HEK293 (cell line): ENCODE data around the gene MIA2.

Source experiments
- CTCF ChIA-PET: fragments of 350-600 bp; formaldehyde crosslinking; extraction: SDS; loops from one replicate; lab custom pipeline; 2021; ENCODE audit warnings: antibody characterized with exemption; lab: Yijun Ruan, JAX
- POLR2A ChIA-PET: fragments of 300-600 bp; formaldehyde crosslinking; extraction: SDS; loops from one replicate; lab custom pipeline; 2020; ENCODE audit warnings: antibody characterized with exemption, inconsistent platforms; lab: Yijun Ruan, JAX
- H3K27ac ChIP-seq: fragments of 200-500 bp; sonication (Bioruptor generic); 2 replicates; pipeline ENCODE4 v1.5.1; 2014; ENCODE audit warnings: low read depth, low read length, control low read depth, inconsistent platforms; ENCODE audit errors: extremely low read depth
- H3K36me3 ChIP-seq, 2 experiments: fragments of 200-500 bp in 1 of 2; sonication (Bioruptor generic) in 1 of 2; 1 replicate in 1 of 2; 2 replicates in 1 of 2; pipeline ENCODE4 v1.5.1; 2014 to 2017; ENCODE audit warnings: inconsistent platforms in 2 of 2, low read length in 2 of 2; ENCODE audit not compliant: control insufficient read depth in 2 of 2, insufficient read depth in 1 of 2
- H3K4me1 ChIP-seq: fragments of 200-500 bp; sonication (Bioruptor generic); 2 replicates; pipeline ENCODE4 v1.5.1; 2014; ENCODE audit warnings: mild to moderate bottlenecking, low read length, inconsistent platforms; ENCODE audit not compliant: control insufficient read depth, insufficient read depth
- H3K4me3 ChIP-seq: 2 replicates; pipeline ENCODE4 v1.5.1; 2011; ENCODE audit warnings: low read depth, mild to moderate bottlenecking, control low read depth, low read length, moderate library complexity
- H3K9me3 ChIP-seq: fragments of 200-500 bp; sonication (Bioruptor generic); 2 replicates; pipeline ENCODE4 v1.5.1; 2014; ENCODE audit warnings: low read depth, low read length, inconsistent platforms; ENCODE audit not compliant: control insufficient read depth, insufficient read depth
- KLF10 ChIP-seq: fragments of 450-650 bp; IDR thresholded peaks from 2 replicates; pipeline ENCODE4 v1.5.1; 2018; ENCODE audit warnings: missing biosample characterization, mild to moderate bottlenecking, missing genetic modification characterization
- SP7 ChIP-seq: fragments of 450-650 bp; formaldehyde crosslinking; IDR thresholded peaks from 2 replicates; pipeline ENCODE4 v1.5.1; 2016; ENCODE audit warnings: missing biosample characterization, missing genetic modification characterization
- ZFP37 ChIP-seq: fragments of 450-650 bp; formaldehyde crosslinking; IDR thresholded peaks from 2 replicates; pipeline ENCODE4 v1.5.1; 2016; ENCODE audit warnings: missing biosample characterization, missing genetic modification characterization
- ZNF132 ChIP-seq: fragments of 450-650 bp; formaldehyde crosslinking; IDR thresholded peaks from 2 replicates; pipeline ENCODE4 v1.5.1; 2017; ENCODE audit warnings: missing biosample characterization, missing genetic modification characterization, borderline replicate concordance
- ZNF146 ChIP-seq: fragments of 450-650 bp; formaldehyde crosslinking; IDR thresholded peaks from 2 replicates; pipeline ENCODE4 v1.5.1; 2016; ENCODE audit warnings: missing biosample characterization, missing genetic modification characterization
- ZNF184 ChIP-seq: fragments of 450-650 bp; IDR thresholded peaks from 2 replicates; pipeline ENCODE4 v1.5.1; 2018; ENCODE audit warnings: missing biosample characterization, mild to moderate bottlenecking, missing genetic modification characterization
- ZNF324 ChIP-seq: fragments of 450-650 bp; formaldehyde crosslinking; IDR thresholded peaks from 2 replicates; pipeline ENCODE4 v1.5.1; 2016; ENCODE audit warnings: missing biosample characterization, missing genetic modification characterization
- ZNF341 ChIP-seq: fragments of 450-650 bp; formaldehyde crosslinking; IDR thresholded peaks from 2 replicates; pipeline ENCODE4; 2016; ENCODE audit warnings: low read depth, missing biosample characterization, missing genetic modification characterization
- ZNF433 ChIP-seq: fragments of 450-650 bp; formaldehyde crosslinking; IDR thresholded peaks from 2 replicates; pipeline ENCODE4 v1.5.1; 2016; ENCODE audit warnings: missing biosample characterization, missing genetic modification characterization, low read depth
- ZNF548 ChIP-seq: fragments of 450-650 bp; formaldehyde crosslinking; IDR thresholded peaks from 2 replicates; pipeline ENCODE4 v1.5.1; 2016; ENCODE audit warnings: missing biosample characterization, missing genetic modification characterization
- ZNF629 ChIP-seq: fragments of 450-650 bp; formaldehyde crosslinking; IDR thresholded peaks from 2 replicates; pipeline ENCODE4 v1.5.1; 2017; ENCODE audit warnings: missing biosample characterization, missing genetic modification characterization
- ZNF76 ChIP-seq: fragments of 450-650 bp; formaldehyde crosslinking; IDR thresholded peaks from 2 replicates; pipeline ENCODE4; 2016; ENCODE audit warnings: low read depth, missing biosample characterization, missing genetic modification characterization, borderline replicate concordance
- ZNF776 ChIP-seq: fragments of 450-650 bp; formaldehyde crosslinking; IDR thresholded peaks from 2 replicates; pipeline ENCODE4 v1.5.0; 2017; ENCODE audit warnings: missing biosample characterization, missing genetic modification characterization, borderline replicate concordance
- TF ChIP-seq, protein P1 (sequence below): fragments of 450-650 bp; formaldehyde crosslinking; IDR thresholded peaks from 2 replicates; pipeline ENCODE4 v1.5.1; 2016; ENCODE audit warnings: missing biosample characterization, missing genetic modification characterization
- TF ChIP-seq, protein P2 (sequence below): fragments of 450-650 bp; formaldehyde crosslinking; IDR thresholded peaks from 2 replicates; pipeline ENCODE4 v1.5.1; 2017; ENCODE audit warnings: missing biosample characterization, mild to moderate bottlenecking, missing genetic modification characterization, moderate library complexity
- TF ChIP-seq, protein P3 (sequence below): fragments of 450-650 bp; formaldehyde crosslinking; IDR thresholded peaks from 2 replicates; pipeline ENCODE4 v1.5.1; 2017; ENCODE audit warnings: missing biosample characterization, missing genetic modification characterization
- TF ChIP-seq, protein P4 (sequence below): fragments of 450-650 bp; formaldehyde crosslinking; conservative IDR thresholded peaks from 2 replicates; pipeline ENCODE4 v1.5.1; 2016; ENCODE audit warnings: low read depth, missing biosample characterization, missing genetic modification characterization
- TF ChIP-seq, protein P5 (sequence below): fragments of 450-650 bp; formaldehyde crosslinking; IDR thresholded peaks from 2 replicates; pipeline ENCODE4 v1.5.1; 2016; ENCODE audit warnings: missing biosample characterization, missing genetic modification characterization, borderline replicate concordance
- TF ChIP-seq, protein P6 (sequence below): fragments of 450-650 bp; formaldehyde crosslinking; IDR thresholded peaks from 2 replicates; pipeline ENCODE4 v1.5.1; 2016; ENCODE audit warnings: missing biosample characterization, missing genetic modification characterization
- TF ChIP-seq, protein P7 (sequence below): fragments of 450-650 bp; formaldehyde crosslinking; IDR thresholded peaks from 2 replicates; pipeline ENCODE4 v1.5.1; 2016; ENCODE audit warnings: missing biosample characterization, missing genetic modification characterization, low read depth

MIA2 gene

DNA sequence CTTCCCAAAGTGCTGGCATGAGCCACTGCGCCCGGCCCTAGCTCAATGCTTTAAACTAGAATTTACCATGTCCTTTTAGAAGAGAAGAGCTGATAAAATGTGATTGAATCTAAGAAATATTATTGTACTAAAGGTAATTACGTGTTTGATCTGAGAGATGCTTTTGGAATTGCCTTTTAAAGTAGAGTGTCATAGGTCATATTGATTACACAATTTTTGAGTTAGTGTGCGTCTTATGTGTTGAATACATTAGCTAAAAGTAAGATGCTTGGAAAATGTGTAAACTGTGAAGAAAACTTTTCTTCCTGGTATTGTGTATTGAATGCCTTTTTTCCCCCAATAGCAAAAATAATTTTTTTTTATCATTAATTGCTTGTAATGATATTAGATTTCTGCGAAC is 41.7 kb downstream of the MIA2 start:
- Histone ChIP-seq H3K9me3 (no peaks in the 10 kb centered on the region), H3K36me3 (peaks cover 0 to 5% of the 10 kb centered on the region in 2 experiments; a peak in 1 of 3 replicates), H3K27ac (no peak overlapping the region)
- CTCF ChIA-PET = no interaction called here
- TF ChIP-seq, protein P1, sequence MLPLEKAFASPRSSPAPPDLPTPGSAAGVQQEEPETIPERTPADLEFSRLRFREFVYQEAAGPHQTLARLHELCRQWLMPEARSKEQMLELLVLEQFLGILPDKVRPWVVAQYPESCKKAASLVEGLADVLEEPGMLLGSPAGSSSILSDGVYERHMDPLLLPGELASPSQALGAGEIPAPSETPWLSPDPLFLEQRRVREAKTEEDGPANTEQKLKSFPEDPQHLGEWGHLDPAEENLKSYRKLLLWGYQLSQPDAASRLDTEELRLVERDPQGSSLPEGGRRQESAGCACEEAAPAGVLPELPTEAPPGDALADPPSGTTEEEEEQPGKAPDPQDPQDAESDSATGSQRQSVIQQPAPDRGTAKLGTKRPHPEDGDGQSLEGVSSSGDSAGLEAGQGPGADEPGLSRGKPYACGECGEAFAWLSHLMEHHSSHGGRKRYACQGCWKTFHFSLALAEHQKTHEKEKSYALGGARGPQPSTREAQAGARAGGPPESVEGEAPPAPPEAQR = no peak
- TF ChIP-seq, protein P2, sequence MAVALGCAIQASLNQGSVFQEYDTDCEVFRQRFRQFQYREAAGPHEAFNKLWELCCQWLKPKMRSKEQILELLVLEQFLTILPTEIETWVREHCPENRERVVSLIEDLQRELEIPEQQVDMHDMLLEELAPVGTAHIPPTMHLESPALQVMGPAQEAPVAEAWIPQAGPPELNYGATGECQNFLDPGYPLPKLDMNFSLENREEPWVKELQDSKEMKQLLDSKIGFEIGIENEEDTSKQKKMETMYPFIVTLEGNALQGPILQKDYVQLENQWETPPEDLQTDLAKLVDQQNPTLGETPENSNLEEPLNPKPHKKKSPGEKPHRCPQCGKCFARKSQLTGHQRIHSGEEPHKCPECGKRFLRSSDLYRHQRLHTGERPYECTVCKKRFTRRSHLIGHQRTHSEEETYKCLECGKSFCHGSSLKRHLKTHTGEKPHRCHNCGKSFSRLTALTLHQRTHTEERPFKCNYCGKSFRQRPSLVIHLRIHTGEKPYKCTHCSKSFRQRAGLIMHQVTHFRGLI (tag by site-specific recombination) = no peak
- TF ChIP-seq ZNF132 (no peak), ZNF433 (no peak), ZNF146 (tag by site-specific recombination) (no peak)
- TF ChIP-seq, protein P3, sequence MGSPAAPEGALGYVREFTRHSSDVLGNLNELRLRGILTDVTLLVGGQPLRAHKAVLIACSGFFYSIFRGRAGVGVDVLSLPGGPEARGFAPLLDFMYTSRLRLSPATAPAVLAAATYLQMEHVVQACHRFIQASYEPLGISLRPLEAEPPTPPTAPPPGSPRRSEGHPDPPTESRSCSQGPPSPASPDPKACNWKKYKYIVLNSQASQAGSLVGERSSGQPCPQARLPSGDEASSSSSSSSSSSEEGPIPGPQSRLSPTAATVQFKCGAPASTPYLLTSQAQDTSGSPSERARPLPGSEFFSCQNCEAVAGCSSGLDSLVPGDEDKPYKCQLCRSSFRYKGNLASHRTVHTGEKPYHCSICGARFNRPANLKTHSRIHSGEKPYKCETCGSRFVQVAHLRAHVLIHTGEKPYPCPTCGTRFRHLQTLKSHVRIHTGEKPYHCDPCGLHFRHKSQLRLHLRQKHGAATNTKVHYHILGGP (tag by site-specific recombination) = no peak
- TF ChIP-seq, protein P4, sequence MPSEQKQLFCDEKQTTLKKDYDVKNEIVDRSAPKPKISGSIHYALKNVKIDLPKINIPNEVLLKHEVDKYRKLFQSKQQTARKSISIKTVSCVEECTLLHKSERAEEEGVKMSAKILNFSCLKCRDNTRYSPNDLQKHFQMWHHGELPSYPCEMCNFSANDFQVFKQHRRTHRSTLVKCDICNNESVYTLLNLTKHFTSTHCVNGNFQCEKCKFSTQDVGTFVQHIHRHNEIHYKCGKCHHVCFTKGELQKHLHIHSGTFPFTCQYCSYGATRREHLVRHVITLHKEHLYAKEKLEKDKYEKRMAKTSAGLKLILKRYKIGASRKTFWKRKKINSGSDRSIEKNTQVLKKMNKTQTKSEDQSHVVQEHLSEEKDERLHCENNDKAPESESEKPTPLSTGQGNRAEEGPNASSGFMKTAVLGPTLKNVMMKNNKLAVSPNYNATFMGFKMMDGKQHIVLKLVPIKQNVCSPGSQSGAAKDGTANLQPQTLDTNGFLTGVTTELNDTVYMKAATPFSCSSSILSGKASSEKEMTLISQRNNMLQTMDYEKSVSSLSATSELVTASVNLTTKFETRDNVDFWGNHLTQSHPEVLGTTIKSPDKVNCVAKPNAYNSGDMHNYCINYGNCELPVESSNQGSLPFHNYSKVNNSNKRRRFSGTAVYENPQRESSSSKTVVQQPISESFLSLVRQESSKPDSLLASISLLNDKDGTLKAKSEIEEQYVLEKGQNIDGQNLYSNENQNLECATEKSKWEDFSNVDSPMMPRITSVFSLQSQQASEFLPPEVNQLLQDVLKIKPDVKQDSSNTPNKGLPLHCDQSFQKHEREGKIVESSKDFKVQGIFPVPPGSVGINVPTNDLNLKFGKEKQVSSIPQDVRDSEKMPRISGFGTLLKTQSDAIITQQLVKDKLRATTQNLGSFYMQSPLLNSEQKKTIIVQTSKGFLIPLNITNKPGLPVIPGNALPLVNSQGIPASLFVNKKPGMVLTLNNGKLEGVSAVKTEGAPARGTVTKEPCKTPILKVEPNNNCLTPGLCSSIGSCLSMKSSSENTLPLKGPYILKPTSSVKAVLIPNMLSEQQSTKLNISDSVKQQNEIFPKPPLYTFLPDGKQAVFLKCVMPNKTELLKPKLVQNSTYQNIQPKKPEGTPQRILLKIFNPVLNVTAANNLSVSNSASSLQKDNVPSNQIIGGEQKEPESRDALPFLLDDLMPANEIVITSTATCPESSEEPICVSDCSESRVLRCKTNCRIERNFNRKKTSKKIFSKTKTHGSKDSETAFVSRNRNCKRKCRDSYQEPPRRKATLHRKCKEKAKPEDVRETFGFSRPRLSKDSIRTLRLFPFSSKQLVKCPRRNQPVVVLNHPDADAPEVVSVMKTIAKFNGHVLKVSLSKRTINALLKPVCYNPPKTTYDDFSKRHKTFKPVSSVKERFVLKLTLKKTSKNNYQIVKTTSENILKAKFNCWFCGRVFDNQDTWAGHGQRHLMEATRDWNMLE (tag by site-specific recombination) = no peak
- TF ChIP-seq, all 188 proteins: peak for 0
- POLR2A ChIA-PET = no interaction called here
- Histone ChIP-seq H3K4me1 (no peaks in the 10 kb centered on the region), H3K4me3 (no peak overlapping the region)

DNA sequence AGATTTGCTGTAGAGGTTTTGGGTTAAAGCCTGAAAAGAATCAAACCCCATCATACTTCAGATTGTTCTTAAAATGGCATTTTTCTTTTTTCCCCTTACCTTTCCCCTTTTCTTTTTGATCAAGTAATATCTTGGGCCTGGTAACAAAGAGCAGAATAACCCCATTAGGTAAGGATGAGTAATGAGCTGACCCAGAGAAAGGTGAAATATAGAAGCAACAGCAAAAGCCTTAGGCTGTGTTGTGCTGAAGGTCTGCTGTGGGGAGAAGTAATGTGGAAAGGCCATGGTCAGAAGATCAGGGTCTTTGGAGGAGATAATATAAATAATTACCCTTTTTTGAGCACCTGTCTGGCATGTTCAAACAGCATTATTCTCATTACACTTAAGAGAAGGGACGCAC is 42.3 kb downstream of the MIA2 start:
- H3K36me3 ChIP-seq = peaks cover 0 to 5% of the 10 kb centered on the region in 2 experiments; a peak in 1 of 3 replicates
- H3K9me3 ChIP-seq = no peaks in the 10 kb centered on the region
- CTCF ChIA-PET = no interaction called here
- H3K4me1 ChIP-seq = no peaks in the 10 kb centered on the region
- no peak for TF ChIP-seq ZNF324
- no peak for TF ChIP-seq KLF10
- no peak for TF ChIP-seq ZNF548 (tag by site-specific recombination)
- TF ChIP-seq ZNF776 (tag by site-specific recombination) = no peak
- no peak for TF ChIP-seq SP7 (tag by site-specific recombination)
- TF ChIP-seq, protein P5, sequence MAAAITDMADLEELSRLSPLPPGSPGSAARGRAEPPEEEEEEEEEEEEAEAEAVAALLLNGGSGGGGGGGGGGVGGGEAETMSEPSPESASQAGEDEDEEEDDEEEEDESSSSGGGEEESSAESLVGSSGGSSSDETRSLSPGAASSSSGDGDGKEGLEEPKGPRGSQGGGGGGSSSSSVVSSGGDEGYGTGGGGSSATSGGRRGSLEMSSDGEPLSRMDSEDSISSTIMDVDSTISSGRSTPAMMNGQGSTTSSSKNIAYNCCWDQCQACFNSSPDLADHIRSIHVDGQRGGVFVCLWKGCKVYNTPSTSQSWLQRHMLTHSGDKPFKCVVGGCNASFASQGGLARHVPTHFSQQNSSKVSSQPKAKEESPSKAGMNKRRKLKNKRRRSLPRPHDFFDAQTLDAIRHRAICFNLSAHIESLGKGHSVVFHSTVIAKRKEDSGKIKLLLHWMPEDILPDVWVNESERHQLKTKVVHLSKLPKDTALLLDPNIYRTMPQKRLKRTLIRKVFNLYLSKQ (tag by site-specific recombination) = no peak
- TF ChIP-seq ZNF76 (tag by site-specific recombination) = no peak
- TF ChIP-seq, protein P6, sequence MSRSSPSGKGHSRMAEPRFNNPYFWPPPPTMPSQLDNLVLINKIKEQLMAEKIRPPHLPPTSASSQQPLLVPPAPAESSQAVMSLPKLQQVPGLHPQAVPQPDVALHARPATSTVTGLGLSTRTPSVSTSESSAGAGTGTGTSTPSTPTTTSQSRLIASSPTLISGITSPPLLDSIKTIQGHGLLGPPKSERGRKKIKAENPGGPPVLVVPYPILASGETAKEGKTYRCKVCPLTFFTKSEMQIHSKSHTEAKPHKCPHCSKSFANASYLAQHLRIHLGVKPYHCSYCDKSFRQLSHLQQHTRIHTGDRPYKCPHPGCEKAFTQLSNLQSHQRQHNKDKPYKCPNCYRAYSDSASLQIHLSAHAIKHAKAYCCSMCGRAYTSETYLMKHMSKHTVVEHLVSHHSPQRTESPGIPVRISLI = no peak
- TF ChIP-seq ZFP37 (tag by site-specific recombination) = no peak
- no peak for TF ChIP-seq ZNF184
- TF ChIP-seq ZNF341 (tag by site-specific recombination) = no peak
- TF ChIP-seq, protein P7, sequence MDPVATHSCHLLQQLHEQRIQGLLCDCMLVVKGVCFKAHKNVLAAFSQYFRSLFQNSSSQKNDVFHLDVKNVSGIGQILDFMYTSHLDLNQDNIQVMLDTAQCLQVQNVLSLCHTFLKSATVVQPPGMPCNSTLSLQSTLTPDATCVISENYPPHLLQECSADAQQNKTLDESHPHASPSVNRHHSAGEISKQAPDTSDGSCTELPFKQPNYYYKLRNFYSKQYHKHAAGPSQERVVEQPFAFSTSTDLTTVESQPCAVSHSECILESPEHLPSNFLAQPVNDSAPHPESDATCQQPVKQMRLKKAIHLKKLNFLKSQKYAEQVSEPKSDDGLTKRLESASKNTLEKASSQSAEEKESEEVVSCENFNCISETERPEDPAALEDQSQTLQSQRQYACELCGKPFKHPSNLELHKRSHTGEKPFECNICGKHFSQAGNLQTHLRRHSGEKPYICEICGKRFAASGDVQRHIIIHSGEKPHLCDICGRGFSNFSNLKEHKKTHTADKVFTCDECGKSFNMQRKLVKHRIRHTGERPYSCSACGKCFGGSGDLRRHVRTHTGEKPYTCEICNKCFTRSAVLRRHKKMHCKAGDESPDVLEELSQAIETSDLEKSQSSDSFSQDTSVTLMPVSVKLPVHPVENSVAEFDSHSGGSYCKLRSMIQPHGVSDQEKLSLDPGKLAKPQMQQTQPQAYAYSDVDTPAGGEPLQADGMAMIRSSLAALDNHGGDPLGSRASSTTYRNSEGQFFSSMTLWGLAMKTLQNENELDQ (tag by site-specific recombination) = no peak
- no peak for TF ChIP-seq ZNF629
- POLR2A ChIA-PET = no interaction called here
- H3K4me3 ChIP-seq = no peak overlapping the region
- no peak overlapping the region for H3K27ac ChIP-seq
